OCI-LY1 (cell line): ENCODE data around the gene SARS1.

Experiments
- EZH2 ChIP-seq: fragments of 200-600 bp; sonication (generic), shearing (Covaris generic); IDR thresholded peaks from 2 replicates; pipeline ENCODE4 v1.8.0; 2017; ENCODE audit warnings: borderline replicate concordance, mixed run types, mild to moderate bottlenecking, antibody characterized with exemption, low read length, moderate library complexity, mixed read lengths
- TF ChIP-seq, protein P1 (sequence below): fragments of 200-600 bp; sonication (generic), shearing (Covaris generic); IDR thresholded peaks from 2 replicates; pipeline ENCODE4 v1.5.1; 2017; ENCODE audit warnings: mild to moderate bottlenecking, antibody characterized with exemption, low read length, moderate library complexity, mixed read lengths

DNA sequence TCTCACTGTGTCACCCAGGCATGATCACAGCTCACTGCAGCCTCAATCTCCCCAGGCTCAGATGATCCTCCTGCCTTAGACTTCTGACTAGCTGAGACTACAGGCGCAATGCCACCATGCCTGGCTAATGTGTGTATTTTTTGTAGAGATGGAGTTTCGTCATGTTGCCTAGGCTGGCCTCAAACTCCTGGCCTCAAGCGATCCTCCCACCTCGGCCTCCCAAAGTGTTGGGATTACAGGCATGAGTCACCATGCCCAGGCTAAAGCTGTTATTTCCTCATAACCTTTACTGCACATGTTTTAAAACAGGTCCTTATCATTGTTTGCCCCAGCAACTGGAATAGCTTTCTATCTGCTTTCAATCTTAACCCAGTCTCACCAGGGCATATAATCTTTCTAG is 2.9 kb downstream of the SARS1 start:
- TF ChIP-seq, protein P1, sequence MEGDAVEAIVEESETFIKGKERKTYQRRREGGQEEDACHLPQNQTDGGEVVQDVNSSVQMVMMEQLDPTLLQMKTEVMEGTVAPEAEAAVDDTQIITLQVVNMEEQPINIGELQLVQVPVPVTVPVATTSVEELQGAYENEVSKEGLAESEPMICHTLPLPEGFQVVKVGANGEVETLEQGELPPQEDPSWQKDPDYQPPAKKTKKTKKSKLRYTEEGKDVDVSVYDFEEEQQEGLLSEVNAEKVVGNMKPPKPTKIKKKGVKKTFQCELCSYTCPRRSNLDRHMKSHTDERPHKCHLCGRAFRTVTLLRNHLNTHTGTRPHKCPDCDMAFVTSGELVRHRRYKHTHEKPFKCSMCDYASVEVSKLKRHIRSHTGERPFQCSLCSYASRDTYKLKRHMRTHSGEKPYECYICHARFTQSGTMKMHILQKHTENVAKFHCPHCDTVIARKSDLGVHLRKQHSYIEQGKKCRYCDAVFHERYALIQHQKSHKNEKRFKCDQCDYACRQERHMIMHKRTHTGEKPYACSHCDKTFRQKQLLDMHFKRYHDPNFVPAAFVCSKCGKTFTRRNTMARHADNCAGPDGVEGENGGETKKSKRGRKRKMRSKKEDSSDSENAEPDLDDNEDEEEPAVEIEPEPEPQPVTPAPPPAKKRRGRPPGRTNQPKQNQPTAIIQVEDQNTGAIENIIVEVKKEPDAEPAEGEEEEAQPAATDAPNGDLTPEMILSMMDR, result no peak
- no peak for TF ChIP-seq EZH2
